HepG2 (cell line): ENCODE measurements around the gene TMC8. TPM values are rescaled to one million over a fixed set of nuclear protein-coding genes. Genes with fewer than 3 reads are reported as not detected.

Source experiments
- ATAC-seq: fragments of 200-7000 bp; cut with Tn5 transposase; 3 replicates; pipeline ENCODE4 v1.9.1; 2020; ENCODE audit warnings: mild to moderate bottlenecking, moderate library complexity
- BruUV-seq: library from RNA; stranded (reverse); fragments of 400-500 nt; replicated peaks from 2 replicates; lab custom pipeline; 2021; lab: Mats Ljungman, UMichigan
- CTCF ChIA-PET: fragments of 300-600 bp; formaldehyde crosslinking; extraction: SDS; loops from one replicate; lab custom pipeline; 2021; ENCODE audit warnings: low total read pairs, inconsistent platforms, low intra/inter-chr PET ratio; lab: Yijun Ruan, JAX
- POLR2A ChIA-PET: fragments of 350-600 bp; sonication (Branson Sonifier 250); formaldehyde crosslinking; loops from one replicate; lab custom pipeline; 2020; ENCODE audit warnings: antibody characterized with exemption, inconsistent platforms; lab: Yijun Ruan, JAX
- DNase-seq: peaks from one replicate; pipeline ENCODE4 v3.0.0-alpha.2; 2015; ENCODE audit warnings: low spot score
- FAIRE-seq: peaks from 3 replicates; lab custom pipeline; 2011; peaks lifted over from hg19 to GRCh38; lab: Jason Lieb, UNC
- H2AFZ ChIP-seq: one replicate; pipeline ENCODE4 v1.6.1; 2011; ENCODE audit warnings: low read length, inconsistent platforms
- H3K27ac ChIP-seq: fragments of 300-600 bp; 3 replicates; pipeline ENCODE4 v1.8.0; 2011; ENCODE audit warnings: mixed run types, mild to moderate bottlenecking, mixed read lengths, low read length, inconsistent platforms; ENCODE audit not compliant: insufficient read depth; ENCODE audit errors: extremely low read length
- H3K27me3 ChIP-seq, 2 experiments: fragments of 200-600 bp in 1 of 2; 2 replicates in 1 of 2; 3 replicates in 1 of 2; pipeline versions ENCODE4 v1.6.0 to v1.8.0; 2011; ENCODE audit warnings: low read length in 2 of 2, mild to moderate bottlenecking in 2 of 2, moderate library complexity in 2 of 2, inconsistent platforms in 1 of 2; ENCODE audit not compliant: insufficient read depth in 2 of 2, control insufficient read depth in 1 of 2
- H3K36me3 ChIP-seq, 2 experiments: fragments of 200-600 bp in 1 of 2; replicated peaks in 1 of 2; 2 replicates in 1 of 2; 3 replicates in 1 of 2; pipeline versions ENCODE4 v1.5.1 to v1.8.0; 2011; ENCODE audit warnings: low read length in 2 of 2, inconsistent platforms in 1 of 2; ENCODE audit not compliant: insufficient read depth in 2 of 2, control insufficient read depth in 1 of 2
- H3K4me1 ChIP-seq: 2 replicates; pipeline ENCODE4 v1.5.1; 2012; ENCODE audit warnings: low read length, inconsistent platforms; ENCODE audit not compliant: insufficient read depth
- H3K4me2 ChIP-seq: 2 replicates; pipeline ENCODE4 v1.6.0; 2011; ENCODE audit warnings: low read depth, low read length, inconsistent platforms
- H3K4me3 ChIP-seq, 3 experiments: fragments of 200-600 bp in 1 of 3; sonication (generic), shearing (Covaris generic) in 1 of 3; replicated peaks in 1 of 3; 2 replicates each; pipeline ENCODE4 v1.5.1; 2011 to 2016; ENCODE audit warnings: low read length in 3 of 3, inconsistent platforms in 2 of 3, low read depth in 2 of 3, mild to moderate bottlenecking in 2 of 3, control low read depth in 1 of 3, mixed read lengths in 1 of 3; ENCODE audit not compliant: insufficient read depth in 1 of 3
- H3K79me2 ChIP-seq: one replicate; pipeline ENCODE4 v1.6.1; 2011; ENCODE audit warnings: low read length, inconsistent platforms; ENCODE audit not compliant: insufficient read depth
- H3K9ac ChIP-seq: 2 replicates; pipeline ENCODE4 v1.6.0; 2011; ENCODE audit warnings: mild to moderate bottlenecking, low read depth, low read length, inconsistent platforms; ENCODE audit not compliant: insufficient read depth
- H3K9me3 ChIP-seq: 2 replicates; pipeline ENCODE4 v1.5.1; 2012; ENCODE audit warnings: mild to moderate bottlenecking, low read length
- H4K20me1 ChIP-seq: 2 replicates; pipeline ENCODE4 v1.6.0; 2011; ENCODE audit warnings: inconsistent platforms, mild to moderate bottlenecking, low read length, moderate library complexity; ENCODE audit not compliant: insufficient read depth
- DRAP1 ChIP-seq: IDR thresholded peaks from 2 replicates; pipeline ENCODE4 v1.6.1; 2016; ENCODE audit warnings: missing genetic modification reagents, missing compliant biosample characterization
- GPBP1L1 ChIP-seq: sonication (generic); formaldehyde crosslinking; IDR thresholded peaks from 2 replicates; pipeline ENCODE4 v1.5.0; 2020; ENCODE audit warnings: mild to moderate bottlenecking, missing genetic modification reagents
- IKZF4 ChIP-seq: sonication (generic); formaldehyde crosslinking; IDR thresholded peaks from 2 replicates; pipeline ENCODE4 v1.5.1; 2020; ENCODE audit warnings: borderline replicate concordance, mild to moderate bottlenecking, low read depth, missing genetic modification reagents; ENCODE audit errors: not compliant biosample characterization
- IRF2 ChIP-seq: IDR thresholded peaks from 2 replicates; pipeline ENCODE4 v1.6.1; 2018; ENCODE audit warnings: missing genetic modification reagents, missing compliant biosample characterization
- IRF9 ChIP-seq: sonication (generic); formaldehyde crosslinking; IDR thresholded peaks from 2 replicates; pipeline ENCODE4 v1.8.0; 2022; ENCODE audit warnings: missing genetic modification reagents, mild to moderate bottlenecking, borderline replicate concordance
- ISL2 ChIP-seq: sonication (generic); formaldehyde crosslinking; IDR thresholded peaks from 2 replicates; pipeline ENCODE4 v1.5.0; 2020; ENCODE audit warnings: missing genetic modification reagents
- LRRFIP1 ChIP-seq: sonication (generic); formaldehyde crosslinking; conservative IDR thresholded peaks from 2 replicates; pipeline ENCODE4 v1.4.0; 2020; ENCODE audit warnings: missing genetic modification reagents
- MED1 ChIP-seq: sonication (generic); formaldehyde crosslinking; IDR thresholded peaks from 2 replicates; pipeline ENCODE4 v1.4.0; 2020; ENCODE audit warnings: missing genetic modification reagents
- MEF2D ChIP-seq: sonication (generic); formaldehyde crosslinking; IDR thresholded peaks from 2 replicates; pipeline ENCODE4 v1.5.1; 2020; ENCODE audit warnings: mild to moderate bottlenecking, missing genetic modification reagents
- NR1H2 ChIP-seq: sonication (generic); formaldehyde crosslinking; IDR thresholded peaks from 2 replicates; pipeline ENCODE4 v1.8.1; 2022; ENCODE audit warnings: low read depth, missing genetic modification reagents, borderline replicate concordance
- SOX5 ChIP-seq: IDR thresholded peaks from 2 replicates; pipeline ENCODE4 v1.6.1; 2016; ENCODE audit warnings: borderline replicate concordance
- SP5 ChIP-seq: IDR thresholded peaks from 2 replicates; pipeline ENCODE4 v1.6.1; 2016; ENCODE audit warnings: low read depth, borderline replicate concordance
- ZFP1 ChIP-seq: IDR thresholded peaks from 2 replicates; pipeline ENCODE4 v1.6.1; 2016
- ZNF264 ChIP-seq: sonication (generic); formaldehyde crosslinking; IDR thresholded peaks from 2 replicates; pipeline ENCODE4 v1.4.0; 2020; ENCODE audit warnings: missing genetic modification reagents
- ZNF446 ChIP-seq: sonication (generic); formaldehyde crosslinking; IDR thresholded peaks from 2 replicates; pipeline ENCODE4 v1.5.0; 2020; ENCODE audit warnings: mild to moderate bottlenecking, missing genetic modification reagents
- ZNF710 ChIP-seq: sonication (generic); formaldehyde crosslinking; IDR thresholded peaks from 2 replicates; pipeline ENCODE4 v1.5.0; 2020; ENCODE audit warnings: mild to moderate bottlenecking, missing genetic modification reagents, borderline replicate concordance
- ZNF841 ChIP-seq: sonication (generic); formaldehyde crosslinking; IDR thresholded peaks from 2 replicates; pipeline ENCODE4 v1.8.1; 2023; ENCODE audit warnings: missing genetic modification reagents, borderline replicate concordance
- WGBS: methylation state at CpG from one replicate; pipeline ENCODE4 v1.1.6; 2017; ENCODE audit warnings: low lambda C conversion rate; 5-methylcytosine and 5-hydroxymethylcytosine counted together
- in situ Hi-C: cut with HindIII; loops from 2 replicates; pipeline ENCODE4 v1.10.0; 2017; ENCODE audit warnings: low pct_unique_long_range_greater_than_20kb; ENCODE audit not compliant: extremely low pct_ligation_motif_present
- intact Hi-C: fragments of 100-400 bp; cut with micrococcal nuclease; formaldehyde crosslinking; loops from one replicate; pipeline ENCODE4 v1.10.0; 2022; ENCODE audit not compliant: unreplicated experiment
- polyA plus RNA-seq, 8 experiments: library from polyadenylated mRNA; depleted of rRNA in 3 of 8; stranded (reverse) in 7 of 8; unstranded in 1 of 8; fragments of >200 nt; fragmentation: Illumina TruSeq in 4 of 8; extraction: Trizol in 4 of 8; gene quantifications; 2 replicates each; pipeline versions ENCODE4 v1.2.1 to v1.2.3, GENCODE V29; 2011 to 2016; ENCODE audit warnings: low read depth in 4 of 8, missing spikeins in 1 of 8, mixed read lengths in 1 of 8; ENCODE audit not compliant: insufficient read depth in 1 of 8
- total RNA-seq, 5 experiments: library from RNA; depleted of rRNA; stranded (reverse); fragments of >200 nt; fragmentation: Illumina TruSeq; extraction: Trizol; gene quantifications; 2 replicates each; pipeline ENCODE4 v1.2.3, GENCODE V29; 2016; ENCODE audit warnings: low read depth in 1 of 5

The TMC8 gene
- total and polyA plus RNA-seq, 2 of the 13 experiments (the other 11 are each of a cell fraction or from before 2014, with no cell fraction given) = 0.53 to 7.8 TPM

GRCh38 chr17:78180508-78180907 lies 49.9 kb downstream of the TMC8 start:
- Histone ChIP-seq H3K9me3 (no peaks in the 10 kb centered on the region), H3K9ac (no peak overlapping the region), H2AFZ (no peak overlapping the region), H3K4me3 (no peak overlapping the region), H3K27me3 (no peaks in the 10 kb centered on the region), H3K36me3 (peaks cover 16 to 80% of the 10 kb centered on the region in 2 experiments), H3K27ac (no peak overlapping the region), H3K4me1 (peaks cover 27% of the 10 kb centered on the region), H3K4me2 (no peak overlapping the region), H4K20me1 (no peaks in the 10 kb centered on the region), H3K79me2 (peaks cover 11% of the 10 kb centered on the region)
- DNase-seq (no peak), ATAC-seq (no peak), FAIRE-seq (no peak)
- ChIA-PET POLR2A (interaction anchor here (0.7 to 1.1 kb wide), 2 partner anchors 53 to 61 kb away, joined by 3 read pairs; no protein-coding TSS in a partner anchor), CTCF (no interaction called here)
- no TSS peak for BruUV-seq
- intact Hi-C loops = no loop called here
- no peak for TF ChIP-seq DRAP1 (CRISPR knock-in tag)
- no peak for TF ChIP-seq ZFP1 (CRISPR knock-in tag)
- TF ChIP-seq MED1 = no peak
- no peak for TF ChIP-seq IRF2 (CRISPR knock-in tag)
- no peak for TF ChIP-seq ZNF446 (CRISPR knock-in tag)
- TF ChIP-seq MEF2D (CRISPR knock-in tag) = no peak
- no peak for TF ChIP-seq IKZF4 (CRISPR knock-in tag)
- no peak for TF ChIP-seq SOX5
- no peak for TF ChIP-seq ZNF710 (CRISPR knock-in tag)
- no peak for TF ChIP-seq LRRFIP1
- no peak for TF ChIP-seq SP5 (CRISPR knock-in tag)
- no peak for TF ChIP-seq IRF9 (CRISPR knock-in tag)
- TF ChIP-seq GPBP1L1 = no peak
- TF ChIP-seq ZNF264 (CRISPR knock-in tag) = no peak
- no peak for TF ChIP-seq ZNF841
- TF ChIP-seq NR1H2 (CRISPR knock-in tag) = no peak
- TF ChIP-seq ISL2 (CRISPR knock-in tag) = no peak
- in situ Hi-C loops = no loop called here
- WGBS = 95% methylated on average over 2 of the region's 2 CpGs
